CD14-positive monocyte (primary cell): ENCODE data around the gene SYNE1. TPM values are rescaled to one million over a fixed set of nuclear protein-coding genes. Genes with fewer than 3 reads are reported as not detected.

Experiments used
- DNase-seq, 3 donors: peaks; one replicate each; pipeline ENCODE4 v3.0.0-alpha.2; 2011 to 2022
- H2AFZ ChIP-seq: 2 replicates; pipeline ENCODE4 v1.6.0; 2012; ENCODE audit warnings: mild to moderate bottlenecking, low read depth, low read length, inconsistent platforms; ENCODE audit not compliant: insufficient read depth, poor library complexity, severe bottlenecking
- H3K27ac ChIP-seq, 2 donors: 1 replicate in 1 of 2; 2 replicates in 1 of 2; pipeline ENCODE4 v1.5.1; 2012 to 2013; ENCODE audit warnings: low read length in 2 of 2, control low read depth in 1 of 2, inconsistent platforms in 1 of 2, low read depth in 1 of 2, mild to moderate bottlenecking in 1 of 2
- H3K27me3 ChIP-seq, 2 donors: one replicate each; pipeline versions ENCODE4 v1.6.0 to v1.6.1; 2011 to 2013; ENCODE audit warnings: low read length in 2 of 2; ENCODE audit not compliant: control insufficient read depth in 2 of 2, insufficient read depth in 2 of 2
- H3K36me3 ChIP-seq, 2 donors: replicated peaks in 1 of 2; 1 replicate in 1 of 2; 2 replicates in 1 of 2; pipeline versions ENCODE4 v1.5.1 to v1.6.1; 2012 to 2013; ENCODE audit warnings: low read length in 2 of 2, control low read depth in 1 of 2, inconsistent platforms in 1 of 2, mild to moderate bottlenecking in 1 of 2; ENCODE audit not compliant: insufficient read depth in 2 of 2, control insufficient read depth in 1 of 2
- H3K4me1 ChIP-seq, 2 donors: 1 replicate in 1 of 2; 2 replicates in 1 of 2; pipeline versions ENCODE4 v1.5.1 to v1.6.1; 2012 to 2013; ENCODE audit warnings: low read length in 2 of 2, control low read depth in 1 of 2, inconsistent platforms in 1 of 2, mild to moderate bottlenecking in 1 of 2, moderate library complexity in 1 of 2; ENCODE audit not compliant: insufficient read depth in 2 of 2, control insufficient read depth in 1 of 2
- H3K4me2 ChIP-seq: replicated peaks from 2 replicates; pipeline ENCODE3; 2012; ENCODE audit warnings: low read length, moderate library complexity, mild to moderate bottlenecking; ENCODE audit not compliant: poor library complexity, severe bottlenecking; ENCODE audit errors: extremely low read depth
- H3K4me3 ChIP-seq, 3 experiments: fragments of 200-600 bp in 1 of 3; sonication (generic) in 1 of 3; replicated peaks in 1 of 3; 1 replicate in 2 of 3; 2 replicates in 1 of 3; pipeline ENCODE4 v1.5.1; 2011 to 2013; ENCODE audit warnings: low read length in 3 of 3, mild to moderate bottlenecking in 3 of 3, control low read depth in 2 of 3, low read depth in 2 of 3, inconsistent platforms in 1 of 3, moderate library complexity in 1 of 3
- H3K79me2 ChIP-seq: 2 replicates; pipeline ENCODE4 v1.6.0; 2012; ENCODE audit warnings: mild to moderate bottlenecking, control low read depth, inconsistent platforms, low read length, moderate library complexity; ENCODE audit not compliant: insufficient read depth
- H3K9ac ChIP-seq: 2 replicates; pipeline ENCODE4 v1.6.0; 2017; ENCODE audit warnings: low read length, mild to moderate bottlenecking; ENCODE audit not compliant: insufficient read depth, poor library complexity, severe bottlenecking
- H3K9me3 ChIP-seq, 2 donors: replicated peaks in 1 of 2; 1 replicate in 1 of 2; 2 replicates in 1 of 2; pipeline versions ENCODE4 v1.5.1 to v1.6.1; 2012 to 2013; ENCODE audit warnings: low read length in 2 of 2, control low read depth in 1 of 2; ENCODE audit not compliant: control insufficient read depth in 1 of 2, insufficient read depth in 1 of 2
- H4K20me1 ChIP-seq: 2 replicates; pipeline ENCODE4 v1.6.0; 2012; ENCODE audit warnings: mild to moderate bottlenecking, low read length, control low read depth, moderate library complexity; ENCODE audit not compliant: insufficient read depth
- H3K27ac Mint-ChIP-seq, 7 donors: one replicate each; pipeline ENCODE4 v1.8.0; 2020; ENCODE audit warnings: mild to moderate bottlenecking in 7 of 7, mixed read lengths in 7 of 7, moderate library complexity in 6 of 7, inconsistent platforms in 2 of 7
- H3K27me3 Mint-ChIP-seq, 3 donors: one replicate each; pipeline ENCODE4 v1.8.0; 2021 to 2022; ENCODE audit warnings: low read depth in 3 of 3, mild to moderate bottlenecking in 3 of 3, mixed read lengths in 3 of 3, moderate library complexity in 3 of 3, inconsistent platforms in 1 of 3
- H3K36me3 Mint-ChIP-seq, 2 donors: one replicate each; pipeline ENCODE4 v1.8.0; 2020; ENCODE audit warnings: mixed read lengths in 2 of 2, inconsistent platforms in 1 of 2, mild to moderate bottlenecking in 1 of 2
- H3K4me1 Mint-ChIP-seq: one replicate; pipeline ENCODE4 v1.8.0; 2020; ENCODE audit warnings: mild to moderate bottlenecking, mixed read lengths
- H3K4me3 Mint-ChIP-seq, 2 donors: one replicate each; pipeline ENCODE4 v1.8.0; 2020; ENCODE audit warnings: mild to moderate bottlenecking in 2 of 2, mixed read lengths in 2 of 2, moderate library complexity in 1 of 2
- H3K9me3 Mint-ChIP-seq, 7 donors: one replicate each; pipeline ENCODE4 v1.8.0; 2020 to 2022; ENCODE audit warnings: mixed read lengths in 7 of 7, mild to moderate bottlenecking in 6 of 7, moderate library complexity in 6 of 7, inconsistent platforms in 2 of 7
- WGBS: methylation state at CpG from one replicate; pipeline ENCODE4 v1.1.5; 2013; ENCODE audit warnings: missing lambda C conversion rate; ENCODE audit not compliant: insufficient coverage; 5-methylcytosine and 5-hydroxymethylcytosine counted together
- intact Hi-C, 2 donors: fragments of 100-400 bp; cut with micrococcal nuclease; formaldehyde crosslinking; loops; one replicate each; pipeline versions ENCODE4 v1.15.0 to v1.15.1; 2023
- polyA plus RNA-seq, 3 donors: library from polyadenylated mRNA; depleted of rRNA in 1 of 3; unstranded in 2 of 3; stranded (reverse) in 1 of 3; fragments of 300-500 nt in 2 of 3; fragments of >200 nt in 1 of 3; fragmentation: Illumina TruSeq in 2 of 3; gene quantifications; 1 replicate in 2 of 3; 2 replicates in 1 of 3; pipeline ENCODE4 v1.2.3, GENCODE V29; 2012 to 2021
- TF ChIP-seq, protein P1 (sequence below): fragments of 200-600 bp; IDR thresholded peaks from one replicate; pipeline ENCODE4 v1.8.0; 2022; ENCODE audit warnings: antibody characterized with exemption, mild to moderate bottlenecking

Gene SYNE1
- polyA plus RNA-seq, 3 donors: 3.7 to 24.5 (median 8.1) TPM

DNA sequence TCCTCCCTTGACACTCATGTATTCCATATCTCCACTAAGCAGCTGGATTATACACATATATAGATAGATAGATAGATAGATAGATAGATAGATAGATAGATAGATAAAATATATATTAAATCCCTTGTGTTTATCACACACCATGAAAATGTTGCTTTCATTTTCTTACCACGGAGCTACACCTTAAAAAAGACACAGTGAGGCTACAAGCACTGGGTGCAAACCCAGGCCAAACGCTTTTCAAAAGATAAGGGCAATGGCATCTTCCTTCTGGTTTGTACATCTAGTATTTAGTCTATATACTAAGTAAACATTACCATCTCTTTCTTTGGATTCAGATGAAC lies 452.6 kb downstream of the SYNE1 start:
- H3K27me3 Mint-ChIP-seq: peaks cover 0 to 2% (median 0%) of the 10 kb centered on the region in 3 donors
- Histone ChIP-seq H3K36me3 (peaks cover 4 to 16% of the 10 kb centered on the region in 2 donors), H3K27me3 (no peaks in the 10 kb centered on the region), H4K20me1 (no peaks in the 10 kb centered on the region), H3K4me3 (no peak overlapping the region), H3K27ac (no peak overlapping the region), H3K9ac (no peak overlapping the region), H2AFZ (no peak overlapping the region), H3K9me3 (no peaks in the 10 kb centered on the region), H3K4me1 (no peaks in the 10 kb centered on the region), H3K4me2 (no peak overlapping the region), H3K79me2 (no peaks in the 10 kb centered on the region)
- H3K4me1 Mint-ChIP-seq: no peaks in the 10 kb centered on the region
- no peak overlapping the region for H3K27ac Mint-ChIP-seq
- TF ChIP-seq, protein P1, sequence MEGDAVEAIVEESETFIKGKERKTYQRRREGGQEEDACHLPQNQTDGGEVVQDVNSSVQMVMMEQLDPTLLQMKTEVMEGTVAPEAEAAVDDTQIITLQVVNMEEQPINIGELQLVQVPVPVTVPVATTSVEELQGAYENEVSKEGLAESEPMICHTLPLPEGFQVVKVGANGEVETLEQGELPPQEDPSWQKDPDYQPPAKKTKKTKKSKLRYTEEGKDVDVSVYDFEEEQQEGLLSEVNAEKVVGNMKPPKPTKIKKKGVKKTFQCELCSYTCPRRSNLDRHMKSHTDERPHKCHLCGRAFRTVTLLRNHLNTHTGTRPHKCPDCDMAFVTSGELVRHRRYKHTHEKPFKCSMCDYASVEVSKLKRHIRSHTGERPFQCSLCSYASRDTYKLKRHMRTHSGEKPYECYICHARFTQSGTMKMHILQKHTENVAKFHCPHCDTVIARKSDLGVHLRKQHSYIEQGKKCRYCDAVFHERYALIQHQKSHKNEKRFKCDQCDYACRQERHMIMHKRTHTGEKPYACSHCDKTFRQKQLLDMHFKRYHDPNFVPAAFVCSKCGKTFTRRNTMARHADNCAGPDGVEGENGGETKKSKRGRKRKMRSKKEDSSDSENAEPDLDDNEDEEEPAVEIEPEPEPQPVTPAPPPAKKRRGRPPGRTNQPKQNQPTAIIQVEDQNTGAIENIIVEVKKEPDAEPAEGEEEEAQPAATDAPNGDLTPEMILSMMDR: no peak
- DNase-seq: no peak
- H3K36me3 Mint-ChIP-seq: peaks cover 31 to 37% of the 10 kb centered on the region in 2 donors
- H3K9me3 Mint-ChIP-seq: peaks cover 0 to 2% (median 0%) of the 10 kb centered on the region in 7 donors
- intact Hi-C loops: no loop called here
- WGBS: no CpG with 5 or more reads among the region's 2 CpGs
- no peak overlapping the region for H3K4me3 Mint-ChIP-seq

DNA sequence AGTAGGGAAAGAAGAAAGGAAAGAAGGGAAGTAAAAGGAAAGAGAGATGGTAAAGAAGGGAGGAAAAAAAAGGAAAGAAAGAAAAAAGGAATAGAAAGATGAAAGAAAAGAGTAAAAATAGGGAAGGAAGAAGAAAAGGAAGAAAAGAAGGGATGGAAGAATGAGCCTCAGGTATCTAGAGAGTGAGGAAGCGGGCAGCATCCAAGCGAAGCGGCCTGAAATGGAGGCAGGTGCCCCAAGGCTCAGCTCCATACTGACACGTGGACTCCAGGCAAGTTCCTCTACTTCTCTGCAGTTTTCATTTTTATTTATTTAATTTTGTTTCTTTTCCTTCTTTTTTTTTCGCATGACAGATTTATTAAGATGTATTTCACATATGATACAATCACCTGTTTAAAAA lies 456.6 kb downstream of the SYNE1 start:
- Mint-ChIP-seq H3K27ac (peak overlapping the region in 1 of 7 donors; percentile 1), H3K9me3 (no peaks in the 10 kb centered on the region), H3K27me3 (no peaks in the 10 kb centered on the region), H3K4me1 (no peaks in the 10 kb centered on the region), H3K4me3 (no peak overlapping the region), H3K36me3 (peaks cover 20 to 30% of the 10 kb centered on the region in 2 donors)
- no peak overlapping the region for H3K27ac ChIP-seq
- no peaks in the 10 kb centered on the region for H3K9me3 ChIP-seq
- H3K4me2 ChIP-seq: no peak overlapping the region
- no CpG with 5 or more reads among the region's 5 CpGs for WGBS
- H4K20me1 ChIP-seq: no peaks in the 10 kb centered on the region
- H3K9ac ChIP-seq: no peak overlapping the region
- no peak overlapping the region for H3K4me3 ChIP-seq
- H3K27me3 ChIP-seq: no peaks in the 10 kb centered on the region
- TF ChIP-seq, protein P1: no peak
- peaks cover 3 to 25% of the 10 kb centered on the region in 2 donors for H3K36me3 ChIP-seq
- intact Hi-C loops: no loop called here
- H3K79me2 ChIP-seq: no peaks in the 10 kb centered on the region
- no peaks in the 10 kb centered on the region for H3K4me1 ChIP-seq
- H2AFZ ChIP-seq: no peak overlapping the region
- DNase-seq: no peak
